GM06990 (cell line): Measurements from ENCODE around the gene C1QTNF5.

ENCODE experiments used
- DNase-seq: peaks from one replicate; pipeline ENCODE4 v3.0.0-alpha.2; 2011; ENCODE audit not compliant: insufficient read length; ENCODE audit errors: extremely low read depth
- H3K27me3 ChIP-seq: replicated peaks from 2 replicates; pipeline ENCODE4 v1.6.0; 2011; ENCODE audit warnings: low read length; ENCODE audit not compliant: control insufficient read depth, insufficient read depth
- H3K36me3 ChIP-seq: 2 replicates; pipeline ENCODE4 v1.5.1; 2011; ENCODE audit warnings: low read length; ENCODE audit not compliant: control insufficient read depth, insufficient read depth
- H3K4me3 ChIP-seq: replicated peaks from 2 replicates; pipeline ENCODE4 v1.5.1; 2011; ENCODE audit warnings: low read depth, mild to moderate bottlenecking, control low read depth, low read length
- CTCF ChIP-seq: IDR thresholded peaks from 2 replicates; pipeline ENCODE4 v1.5.1; 2011; ENCODE audit warnings: low read length, control low read depth, mild to moderate bottlenecking, inconsistent platforms; ENCODE audit not compliant: insufficient read depth, poor library complexity, severe bottlenecking

C1QTNF5 gene

GRCh38 chr11:119341222-119342022, 739 bp upstream of the C1QTNF5 start:
- Histone ChIP-seq H3K4me3 (no peak overlapping the region), H3K27me3 (peaks cover 2% of the 10 kb centered on the region), H3K36me3 (peaks cover 2% of the 10 kb centered on the region; the same call in 1 of the 2 replicates)
- DNase-seq, result no peak
- no peak for TF ChIP-seq CTCF

- Histone ChIP-seq H3K36me3 (peaks cover 5% of the 10 kb centered on the region; the same call in 1 of the 2 replicates), H3K27me3 (peaks cover 2% of the 10 kb centered on the region), H3K4me3 (no peak overlapping the region)
- DNase-seq, result no peak
- TF ChIP-seq CTCF, result peak; percentile 60
Observed at GRCh38 chr11:119339589-119340334, 921 bp downstream of the C1QTNF5 start.

GRCh38 chr11:119338965-119339588, 1.6 kb downstream of the C1QTNF5 start:
- DNase-seq, result no peak
- Histone ChIP-seq H3K4me3 (no peak overlapping the region), H3K36me3 (peaks cover 5% of the 10 kb centered on the region; the same call in 1 of the 2 replicates), H3K27me3 (no peaks in the 10 kb centered on the region; the same call in 1 of the 2 replicates)
- no peak for TF ChIP-seq CTCF

- no peak for DNase-seq
- TF ChIP-seq CTCF, result peak; percentile 85
- Histone ChIP-seq H3K4me3 (no peak overlapping the region), H3K27me3 (no peaks in the 10 kb centered on the region; the same call in 1 of the 2 replicates), H3K36me3 (peaks cover 5% of the 10 kb centered on the region; the same call in 1 of the 2 replicates)
Observed at GRCh38 chr11:119338318-119338890, 2.3 kb downstream of the C1QTNF5 start.

- TF ChIP-seq CTCF, result no peak
- DNase-seq, result no peak
- H3K27me3 ChIP-seq, result no peaks in the 10 kb centered on the region; the same call in 1 of the 2 replicates
- peaks cover 5% of the 10 kb centered on the region; the same call in 1 of the 2 replicates for H3K36me3 ChIP-seq
- no peak overlapping the region for H3K4me3 ChIP-seq
Observed at GRCh38 chr11:119337581-119338317, 2.9 kb downstream of the C1QTNF5 start.
